Endothelial cell of umbilical vein (primary cell): ENCODE data around the gene BTBD10.

ENCODE experiments used
- CTCF ChIP-seq, 2 donors: IDR thresholded peaks; 1 replicate in 1 of 2; 2 replicates in 1 of 2; pipeline ENCODE4 v1.5.1; 2011; ENCODE audit warnings: low read length in 2 of 2, mild to moderate bottlenecking in 2 of 2, moderate library complexity in 2 of 2, control low read depth in 1 of 2, inconsistent platforms in 1 of 2, low read depth in 1 of 2; ENCODE audit not compliant: insufficient read depth in 1 of 2; ENCODE audit errors: extremely low read depth in 1 of 2
- MAX ChIP-seq: IDR thresholded peaks from 2 replicates; pipeline ENCODE4 v1.6.1; 2011; ENCODE audit not compliant: insufficient read depth, insufficient read length

GRCh38 chr11:13349581-13349980 is 113.4 kb downstream of the BTBD10 start:
- TF ChIP-seq MAX (no peak), CTCF (IDR thresholded peaks at IDR 0.05; ENCODE audit: extremely low read depth in 1 of 2, insufficient read depth in 1 of 2, low read depth in 1 of 2, low read length in 2 of 2) (no peak)
